Measurements from ENCODE around the gene NEURL1.
"Not testable (repeated sequence)": the region's sequence is repeated elsewhere in the genome, so short reads cannot be mapped to it uniquely, and the experiment has no call there.

NEURL1 gene

DNA sequence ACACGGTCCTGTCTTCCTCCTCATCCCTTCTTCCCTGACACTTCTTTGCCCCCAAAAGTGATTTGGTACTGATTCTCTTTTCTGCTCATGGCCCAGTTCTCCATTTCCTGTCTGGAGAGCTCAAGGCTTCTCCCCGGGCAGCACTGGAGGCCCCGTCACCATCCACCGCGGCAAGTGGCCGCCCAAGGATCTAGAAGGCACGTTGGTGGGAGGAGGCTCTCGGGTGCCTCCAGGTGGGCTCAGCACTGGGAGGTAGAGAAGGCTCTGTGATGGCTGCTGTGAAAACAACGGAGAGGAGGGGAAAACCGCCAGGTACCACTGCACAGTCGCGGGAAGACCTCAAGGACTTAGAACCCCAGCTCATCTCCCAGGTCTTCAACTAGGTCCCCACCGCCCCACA lies 134.4 kb downstream of the NEURL1 start:
- Histone ChIP-seq H3K27me3 (replicated peaks) (no peaks in the 10 kb centered on the region), H3K4me3 (ENCODE audit: low read depth, low read length) (no peak overlapping the region), H3K27ac (no peak overlapping the region), H3K36me3 (replicated peaks) (peaks cover 31% of the 10 kb centered on the region)
- TF ChIP-seq CTCF (IDR thresholded peaks at IDR 0.05; ENCODE audit: low read depth, low read length, missing control alignments), result no peak
- in situ Hi-C loops (cut with HindIII; ENCODE audit: low pct_ligation_motif_present, low sequenced_read_pairs), result no loop called here
- no peak for DNase-seq

DNA sequence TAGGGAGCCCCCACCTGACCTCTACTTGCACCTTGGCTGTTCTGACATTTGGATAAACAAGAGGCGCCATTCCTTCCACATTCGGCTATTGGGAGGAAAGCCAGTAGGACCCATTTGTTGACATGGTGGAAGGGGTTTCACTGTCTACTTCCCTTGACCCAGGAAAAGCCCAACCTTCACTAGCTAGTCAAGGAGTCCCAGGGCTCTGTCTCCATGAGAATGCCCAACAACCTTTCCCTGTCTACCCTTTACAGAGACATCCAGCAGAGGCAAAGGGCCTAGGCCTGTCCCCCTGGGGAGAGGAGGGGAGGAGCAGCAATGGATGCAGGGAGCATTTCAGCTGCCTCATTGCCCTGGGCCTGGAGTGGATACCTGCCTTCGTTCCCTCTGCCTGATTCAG lies 136.1 kb downstream of the NEURL1 start:
- H3K4me3 ChIP-seq (ENCODE audit: low read depth, low read length), result no peak overlapping the region
- in situ Hi-C loops (cut with HindIII; ENCODE audit: low pct_ligation_motif_present, low sequenced_read_pairs), result no loop called here
- no peak for DNase-seq
- no peak for TF ChIP-seq CTCF (IDR thresholded peaks at IDR 0.05; ENCODE audit: low read depth, low read length, missing control alignments)
- H3K36me3 ChIP-seq (replicated peaks), result peaks cover 22% of the 10 kb centered on the region
- no peaks in the 10 kb centered on the region for H3K27me3 ChIP-seq (replicated peaks)
- no peak overlapping the region for H3K27ac ChIP-seq

GRCh38 chr10:103630156-103630555 lies 136.7 kb downstream of the NEURL1 start:
- in situ Hi-C loops (cut with HindIII; ENCODE audit: low pct_ligation_motif_present, low sequenced_read_pairs), result no loop called here
- TF ChIP-seq CTCF (IDR thresholded peaks at IDR 0.05; ENCODE audit: low read depth, low read length, missing control alignments), result no peak
- peaks cover 17% of the 10 kb centered on the region for H3K36me3 ChIP-seq (replicated peaks)
- no peak overlapping the region for H3K4me3 ChIP-seq (ENCODE audit: low read depth, low read length)
- DNase-seq, result no peak
- H3K27me3 ChIP-seq (replicated peaks), result no peaks in the 10 kb centered on the region
- H3K27ac ChIP-seq, result no peak overlapping the region

GRCh38 chr10:103632247-103632642 lies 138.7 kb downstream of the NEURL1 start:
- in situ Hi-C loops (cut with HindIII; ENCODE audit: low pct_ligation_motif_present, low sequenced_read_pairs), result no loop called here

GRCh38 chr10:103632871-103633270 lies 139.4 kb downstream of the NEURL1 start:
- H3K36me3 ChIP-seq (replicated peaks); H3K27me3 ChIP-seq (replicated peaks); in situ Hi-C loops (cut with HindIII; ENCODE audit: low pct_ligation_motif_present, low sequenced_read_pairs); H3K4me3 ChIP-seq (ENCODE audit: low read depth, low read length); H3K27ac ChIP-seq; DNase-seq: not testable (repeated sequence)

More at GRCh38 chr10:103632247-103632642, 138.7 kb downstream of the NEURL1 start:
- TF ChIP-seq CTCF (IDR thresholded peaks at IDR 0.05; ENCODE audit: low read depth, low read length, missing control alignments), result no peak
- DNase-seq, result no peak
- no peaks in the 10 kb centered on the region for H3K27me3 ChIP-seq (replicated peaks)
- H3K36me3 ChIP-seq (replicated peaks), result peaks cover 9% of the 10 kb centered on the region
- H3K27ac ChIP-seq, result no peak overlapping the region
- H3K4me3 ChIP-seq (ENCODE audit: low read depth, low read length), result no peak overlapping the region

GRCh38 chr10:103633846-103634245 lies 140.3 kb downstream of the NEURL1 start:
- H3K36me3 ChIP-seq (replicated peaks), result peaks cover 6% of the 10 kb centered on the region
- no peak overlapping the region for H3K4me3 ChIP-seq (ENCODE audit: low read depth, low read length)
- DNase-seq, result no peak
- H3K27me3 ChIP-seq (replicated peaks), result no peaks in the 10 kb centered on the region
- no peak for TF ChIP-seq CTCF (IDR thresholded peaks at IDR 0.05; ENCODE audit: low read depth, low read length, missing control alignments)
- H3K27ac ChIP-seq, result no peak overlapping the region
- in situ Hi-C loops (cut with HindIII; ENCODE audit: low pct_ligation_motif_present, low sequenced_read_pairs), result no loop called here
